Neuron (in vitro differentiated cells): Measurements from ENCODE around the gene INSRR.
A peak's percentile ranks its signal among the peaks of the same experiment; 100 is the strongest.

Source experiments
- H2AFZ ChIP-seq: one replicate; pipeline ENCODE4 v1.6.1; 2013; ENCODE audit warnings: low read depth, mild to moderate bottlenecking, inconsistent platforms, low read length, moderate library complexity
- H3K27me3 ChIP-seq: one replicate; pipeline ENCODE4 v1.6.1; 2013; ENCODE audit warnings: low read length; ENCODE audit not compliant: insufficient read depth
- H3K36me3 ChIP-seq: one replicate; pipeline ENCODE4 v1.6.1; 2013; ENCODE audit warnings: low read length; ENCODE audit not compliant: insufficient read depth
- H3K4me1 ChIP-seq: one replicate; pipeline ENCODE4 v1.6.1; 2013; ENCODE audit warnings: low read length; ENCODE audit not compliant: insufficient read depth
- H3K4me3 ChIP-seq: 2 replicates; pipeline ENCODE4 v1.5.1; 2013; ENCODE audit warnings: mild to moderate bottlenecking, low read length, moderate library complexity
- H3K9me3 ChIP-seq: one replicate; pipeline ENCODE4 v1.6.1; 2013; ENCODE audit warnings: low read length

The INSRR gene

DNA sequence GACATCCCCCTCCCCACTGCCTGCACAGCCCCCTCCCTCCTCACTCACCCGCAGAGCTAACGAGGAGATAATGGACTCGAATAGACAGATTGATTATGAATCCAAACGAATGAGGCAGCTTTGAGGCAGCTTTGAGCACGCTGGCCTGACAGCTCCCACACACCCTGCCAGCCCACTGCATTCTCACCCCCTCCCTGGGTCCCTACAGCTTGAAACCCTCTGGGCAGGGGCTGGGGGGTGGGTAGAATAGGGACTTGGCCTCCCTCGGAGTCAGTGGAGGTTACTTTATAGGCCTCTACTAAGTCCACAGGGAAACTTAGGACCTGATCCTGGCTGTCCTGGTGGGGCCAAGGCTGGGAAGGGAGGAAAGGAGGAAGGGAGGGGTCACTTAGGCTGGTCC, 3.7 kb upstream of the INSRR start:
- H3K4me1 ChIP-seq: peaks cover 45% of the 10 kb centered on the region
- H2AFZ ChIP-seq: no peak overlapping the region
- no peak overlapping the region for H3K4me3 ChIP-seq
- H3K36me3 ChIP-seq: no peaks in the 10 kb centered on the region
- H3K27me3 ChIP-seq: peaks cover 77% of the 10 kb centered on the region
- H3K9me3 ChIP-seq: no peaks in the 10 kb centered on the region

- H3K9me3 ChIP-seq: no peaks in the 10 kb centered on the region
- H2AFZ ChIP-seq: no peak within 1 kb of the TSS
- peaks cover 35% of the 10 kb centered on the region for H3K4me1 ChIP-seq
- H3K27me3 ChIP-seq: peaks cover 91% of the 10 kb centered on the region
- H3K4me3 ChIP-seq: peak within 1 kb of the TSS; percentile 13
- no peaks in the 10 kb centered on the region for H3K36me3 ChIP-seq
Observed at GRCh38 chr1:156860628-156861423, 1.9 kb upstream of the INSRR start, which contains the start of gene NTRK1. Gene NTRK1, plus strand, starts transcription at chr1:156860865. Its CDS starts 70 bp downstream, at chr1:156860935.

DNA sequence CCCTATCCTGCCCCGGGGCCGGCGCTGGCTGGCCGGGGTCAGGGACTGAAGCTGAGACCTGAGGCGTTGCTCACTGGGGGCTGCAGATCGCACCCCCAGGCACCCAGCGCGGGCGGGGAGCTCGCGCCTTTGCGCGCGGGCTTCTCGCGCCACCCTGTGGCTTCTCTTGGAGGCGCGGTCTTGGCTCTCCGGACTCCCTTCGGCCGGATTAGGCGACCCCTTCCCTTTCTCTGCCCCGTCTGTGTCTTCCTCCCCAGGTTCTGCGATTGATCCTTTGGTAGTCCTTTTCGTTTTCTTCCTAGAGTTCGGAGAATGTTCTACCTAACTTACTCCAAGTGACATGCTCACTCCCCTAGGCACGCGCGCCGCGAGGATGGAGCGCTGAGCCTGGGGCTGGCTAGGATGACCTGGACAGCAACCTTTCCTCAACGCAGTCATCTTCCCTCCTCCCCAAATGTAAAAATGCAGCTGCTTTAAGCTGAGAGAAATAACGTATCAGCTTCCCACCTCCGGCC, 1.3 kb upstream of the INSRR start:
- Histone ChIP-seq H3K36me3 (no peaks in the 10 kb centered on the region), H3K4me1 (peaks cover 30% of the 10 kb centered on the region), H3K4me3 (peak overlapping the region; percentile 13), H3K27me3 (peaks cover 85% of the 10 kb centered on the region), H3K9me3 (no peaks in the 10 kb centered on the region), H2AFZ (no peak overlapping the region)

DNA sequence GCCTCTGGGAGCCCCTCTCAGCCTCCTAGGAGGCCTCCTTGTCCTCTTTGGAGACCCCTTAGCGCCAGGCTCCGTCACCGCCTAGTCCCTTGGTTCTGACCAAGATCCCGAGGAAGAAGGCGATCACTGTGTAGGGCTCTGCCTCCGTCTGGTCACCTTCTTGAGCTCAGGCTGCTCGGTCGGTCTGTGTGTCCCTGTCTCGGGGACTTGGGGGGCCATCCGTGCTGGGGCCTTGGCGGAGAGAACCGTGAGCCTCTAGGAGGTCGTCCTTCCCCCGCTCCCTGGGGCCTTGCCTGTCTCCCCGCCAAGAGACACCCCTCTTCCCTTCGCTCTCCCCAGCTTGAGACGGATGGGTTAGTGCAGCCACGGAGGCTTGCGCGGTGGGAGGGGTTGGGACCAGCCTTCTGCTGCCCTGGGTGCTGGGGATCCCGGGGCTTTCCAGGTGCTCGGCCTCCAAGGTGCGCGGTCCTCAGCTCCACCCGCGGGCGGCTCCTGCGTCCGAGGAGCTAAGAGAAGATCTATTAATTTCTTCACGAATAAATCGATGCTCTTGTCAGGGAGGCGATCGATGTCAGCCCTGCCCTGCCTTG, 701 bp upstream of the INSRR start:
- H3K4me1 ChIP-seq: peaks cover 29% of the 10 kb centered on the region
- peaks cover 83% of the 10 kb centered on the region for H3K27me3 ChIP-seq
- no peaks in the 10 kb centered on the region for H3K9me3 ChIP-seq
- H3K4me3 ChIP-seq: peak overlapping the region; percentile 13
- peak overlapping the region; percentile 21 for H2AFZ ChIP-seq
- no peaks in the 10 kb centered on the region for H3K36me3 ChIP-seq

DNA sequence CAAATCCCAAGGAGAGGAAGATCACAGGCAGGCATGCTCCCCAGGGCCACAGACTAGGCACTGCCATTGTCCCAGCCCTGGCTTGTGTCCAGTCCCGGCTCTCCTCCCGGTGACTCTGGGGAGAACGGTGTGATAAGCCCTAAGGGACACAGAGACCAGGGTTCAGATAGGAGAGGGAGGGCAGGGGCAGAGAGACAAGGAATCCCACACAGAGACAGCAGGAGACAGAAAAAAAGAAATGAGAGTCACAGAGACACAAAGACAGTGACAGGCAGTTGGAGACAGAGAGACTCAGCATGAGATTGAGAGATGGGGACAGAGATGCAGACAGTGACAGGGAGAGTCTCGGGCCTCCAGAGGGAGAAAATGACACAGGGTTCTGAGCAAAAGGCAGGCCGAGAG, 361 bp downstream of the INSRR start:
- Histone ChIP-seq H3K4me3 (peak overlapping the region; percentile 3), H3K9me3 (no peaks in the 10 kb centered on the region), H2AFZ (peak overlapping the region; percentile 21), H3K27me3 (peaks cover 83% of the 10 kb centered on the region), H3K4me1 (peaks cover 28% of the 10 kb centered on the region), H3K36me3 (no peaks in the 10 kb centered on the region)

DNA sequence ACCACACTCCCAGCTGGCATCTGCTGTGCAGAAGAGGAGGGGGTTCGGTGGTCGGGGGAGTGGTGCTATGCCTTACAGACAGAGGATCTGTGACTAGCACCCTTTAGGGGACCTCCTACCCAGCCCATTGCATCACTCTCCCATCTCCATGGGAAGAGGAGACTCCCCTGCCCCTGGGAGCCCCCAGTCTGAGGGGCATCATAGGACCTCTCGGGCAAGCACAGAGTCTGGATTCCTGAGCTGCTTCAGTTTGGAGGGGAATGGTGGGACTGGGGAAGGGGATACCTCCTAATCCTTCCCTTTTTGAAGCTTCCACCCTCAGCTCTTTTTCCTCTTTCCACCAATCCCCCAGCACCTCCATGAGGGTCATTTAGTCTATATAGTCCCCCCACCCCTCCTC, 1.4 kb downstream of the INSRR start:
- H2AFZ ChIP-seq: no peak overlapping the region
- H3K4me3 ChIP-seq: no peak overlapping the region
- H3K27me3 ChIP-seq: peaks cover 83% of the 10 kb centered on the region

GRCh38 chr1:156856282-156856785, 2.6 kb downstream of the INSRR start:
- Histone ChIP-seq H2AFZ (no peak overlapping the region), H3K4me3 (no peak overlapping the region), H3K36me3 (no peaks in the 10 kb centered on the region), H3K4me1 (peaks cover 23% of the 10 kb centered on the region), H3K27me3 (peaks cover 83% of the 10 kb centered on the region), H3K9me3 (no peaks in the 10 kb centered on the region)

More for the DNA sequence above, 1.4 kb downstream of the INSRR start:
- peaks cover 23% of the 10 kb centered on the region for H3K4me1 ChIP-seq
- no peaks in the 10 kb centered on the region for H3K36me3 ChIP-seq
- H3K9me3 ChIP-seq: no peaks in the 10 kb centered on the region

DNA sequence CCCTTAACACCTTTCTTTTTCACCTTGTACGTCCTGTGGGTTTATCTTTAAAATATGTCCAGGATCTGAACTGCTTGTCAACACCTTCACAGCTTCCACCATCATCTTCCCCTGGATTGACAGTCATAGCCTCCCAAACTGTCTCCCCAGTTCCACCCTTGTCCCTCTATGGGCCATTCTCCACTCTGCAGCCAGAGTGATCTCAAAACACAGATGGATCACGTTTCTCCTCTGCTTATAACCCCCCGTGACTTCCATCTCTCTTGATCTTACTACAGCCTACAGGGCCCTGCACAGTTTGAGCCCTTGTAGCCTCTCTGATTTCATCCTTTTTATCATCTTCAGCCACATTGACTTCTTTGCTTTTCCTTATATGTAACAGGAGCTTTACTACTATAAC, 4.3 kb downstream of the INSRR start:
- Histone ChIP-seq H3K36me3 (no peaks in the 10 kb centered on the region), H3K4me1 (peaks cover 15% of the 10 kb centered on the region), H2AFZ (no peak overlapping the region), H3K9me3 (no peaks in the 10 kb centered on the region), H3K27me3 (peaks cover 86% of the 10 kb centered on the region), H3K4me3 (no peak overlapping the region)

DNA sequence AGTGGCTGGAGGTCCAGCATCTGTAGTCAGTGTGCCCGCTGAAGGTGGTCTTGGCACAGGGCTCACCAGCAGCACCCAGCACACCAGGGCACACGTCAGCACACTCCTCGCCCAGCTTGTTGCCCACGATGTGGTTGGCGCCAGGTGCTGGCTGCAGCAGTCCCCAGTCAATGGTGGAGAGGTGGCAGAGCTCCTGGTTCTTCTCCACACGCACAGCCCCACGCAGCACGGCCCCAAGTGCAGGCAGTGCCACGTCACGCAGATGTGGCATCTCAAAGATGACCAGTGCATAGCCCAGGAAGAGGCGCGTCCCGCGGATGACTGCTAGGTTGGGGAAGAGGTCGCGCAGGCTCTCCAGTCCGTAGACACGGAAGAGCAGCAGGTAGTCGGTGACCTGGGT, 5.2 kb downstream of the INSRR start:
- Histone ChIP-seq H3K27me3 (peaks cover 87% of the 10 kb centered on the region), H3K4me1 (peaks cover 6% of the 10 kb centered on the region), H3K9me3 (no peaks in the 10 kb centered on the region), H3K36me3 (no peaks in the 10 kb centered on the region), H3K4me3 (no peak overlapping the region), H2AFZ (no peak overlapping the region)

DNA sequence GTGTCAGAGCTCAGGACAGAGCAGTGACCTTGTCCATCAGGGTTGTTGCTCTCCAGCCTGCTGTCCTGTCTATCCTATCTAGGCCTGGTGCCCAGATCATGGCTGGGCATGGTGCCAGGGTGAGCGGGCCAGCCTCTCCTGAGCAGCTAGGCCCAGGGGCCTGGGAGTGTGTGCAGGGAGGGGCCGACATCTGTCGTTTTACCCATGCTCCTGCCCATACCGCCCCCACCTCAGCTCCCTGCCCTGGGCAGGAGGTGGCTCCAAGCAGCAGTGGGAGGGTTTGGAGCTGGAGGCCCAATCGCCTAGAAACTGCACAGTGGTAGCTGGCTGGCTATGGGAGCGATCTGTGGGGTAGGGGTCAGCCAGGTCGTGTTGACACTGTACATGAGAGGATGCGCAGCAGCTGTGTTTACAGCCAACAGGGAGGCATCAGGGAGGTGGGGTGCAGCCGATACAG, 6.5 kb downstream of the INSRR start:
- Histone ChIP-seq H3K27me3 (peaks cover 87% of the 10 kb centered on the region), H3K4me3 (no peak overlapping the region), H3K36me3 (no peaks in the 10 kb centered on the region)

GRCh38 chr1:156851779-156852417, 7.0 kb downstream of the INSRR start:
- Histone ChIP-seq H2AFZ (no peak overlapping the region), H3K27me3 (peaks cover 87% of the 10 kb centered on the region), H3K4me3 (no peak overlapping the region), H3K36me3 (no peaks in the 10 kb centered on the region), H3K9me3 (no peaks in the 10 kb centered on the region), H3K4me1 (no peaks in the 10 kb centered on the region)

More for the DNA sequence above, 6.5 kb downstream of the INSRR start:
- no peaks in the 10 kb centered on the region for H3K9me3 ChIP-seq
- no peak overlapping the region for H2AFZ ChIP-seq
- H3K4me1 ChIP-seq: no peaks in the 10 kb centered on the region

- Histone ChIP-seq H3K4me3 (no peak overlapping the region), H2AFZ (no peak overlapping the region), H3K36me3 (no peaks in the 10 kb centered on the region), H3K4me1 (no peaks in the 10 kb centered on the region), H3K27me3 (peaks cover 97% of the 10 kb centered on the region), H3K9me3 (peaks cover 1% of the 10 kb centered on the region)
Observed at GRCh38 chr1:156849151-156849496, 9.8 kb downstream of the INSRR start.
